Medulla oblongata (tissue), 1 donor: ENCODE measurements around the gene GPR65.

Experiments used
- DNase-seq: peaks from one replicate; pipeline ENCODE4 v3.0.0-alpha.2; 2015; ENCODE audit errors: extremely low spot score

GPR65 gene

DNA sequence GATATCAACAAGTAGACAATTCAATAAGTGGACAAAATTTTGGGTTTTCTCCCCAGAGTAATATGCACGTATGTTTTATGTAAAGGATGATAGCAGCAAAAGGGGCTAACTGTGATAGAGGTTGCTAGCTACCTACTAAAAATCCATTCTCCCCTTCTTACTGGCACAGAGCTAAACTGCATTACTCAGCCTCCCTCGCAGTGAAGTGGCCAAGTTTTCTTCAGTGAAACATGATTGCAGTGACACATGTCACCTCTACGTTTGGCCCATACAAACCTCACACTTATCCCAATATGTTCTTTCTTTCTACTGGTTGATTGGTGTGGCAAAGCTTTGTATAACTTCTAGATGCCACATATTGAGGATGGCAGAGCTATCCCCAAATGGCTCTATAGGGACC, 34.3 kb downstream of the GPR65 start:
- no peak for DNase-seq

GRCh38 chr14:88040146-88040545, 35.2 kb downstream of the GPR65 start:
- no peak for DNase-seq

DNA sequence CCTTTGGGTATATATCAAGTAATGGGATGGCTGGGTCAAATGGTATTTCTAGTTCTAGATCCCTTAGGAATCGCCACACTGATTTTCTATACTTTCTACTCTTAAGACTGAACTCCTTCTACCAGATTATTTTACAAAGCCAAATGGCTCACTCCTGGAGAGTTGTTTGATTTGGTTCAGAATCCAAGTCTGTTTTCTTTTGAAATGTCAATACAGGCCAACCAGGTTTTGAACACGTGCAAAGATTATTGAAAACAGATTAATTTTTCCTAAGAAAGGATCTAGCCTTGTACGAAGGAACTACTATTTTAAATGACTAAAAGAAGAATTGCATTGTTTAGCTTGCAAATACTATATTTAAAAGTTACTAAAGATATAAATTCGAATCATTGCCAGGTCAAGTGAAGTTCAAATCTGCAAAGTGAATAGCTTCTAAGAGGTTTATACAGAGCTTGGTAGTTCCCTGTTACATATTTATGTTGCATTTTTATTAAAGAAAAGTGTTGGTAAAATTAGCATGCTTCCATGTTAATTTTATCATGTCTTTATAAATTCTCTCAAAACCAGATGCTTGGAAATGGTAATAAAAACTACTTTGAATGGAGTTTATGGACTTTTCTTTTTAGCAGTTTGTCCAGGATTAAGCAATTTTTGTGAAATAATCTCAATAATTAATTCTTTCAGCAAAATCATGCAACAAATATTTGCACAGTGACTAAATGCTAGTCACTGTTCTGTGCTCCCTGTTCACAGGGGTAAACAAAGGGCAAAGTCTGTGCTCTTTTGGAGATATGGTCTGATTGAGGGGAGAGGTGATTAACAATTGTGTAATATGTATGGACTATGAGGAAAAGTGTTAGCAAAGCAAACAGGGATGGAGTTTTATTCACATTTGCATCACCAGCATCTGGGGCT, 38.9 kb downstream of the GPR65 start:
- no peak for DNase-seq

DNA sequence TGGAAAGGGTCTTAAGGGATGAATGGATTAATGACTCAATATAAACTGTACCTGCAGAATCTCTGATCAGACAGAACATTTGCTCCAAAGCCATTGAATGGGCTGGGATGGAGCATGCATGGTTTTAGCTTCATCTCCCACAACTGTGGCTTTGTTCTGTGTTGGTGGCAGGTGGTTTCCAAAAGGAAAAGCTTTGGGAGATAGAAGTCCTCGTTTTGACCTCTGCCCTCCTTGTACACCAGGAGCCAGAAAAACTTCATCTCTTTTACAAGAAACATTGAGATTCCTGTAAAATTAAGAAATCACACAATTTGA, 39.5 kb downstream of the GPR65 start:
- DNase-seq, result no peak

DNA sequence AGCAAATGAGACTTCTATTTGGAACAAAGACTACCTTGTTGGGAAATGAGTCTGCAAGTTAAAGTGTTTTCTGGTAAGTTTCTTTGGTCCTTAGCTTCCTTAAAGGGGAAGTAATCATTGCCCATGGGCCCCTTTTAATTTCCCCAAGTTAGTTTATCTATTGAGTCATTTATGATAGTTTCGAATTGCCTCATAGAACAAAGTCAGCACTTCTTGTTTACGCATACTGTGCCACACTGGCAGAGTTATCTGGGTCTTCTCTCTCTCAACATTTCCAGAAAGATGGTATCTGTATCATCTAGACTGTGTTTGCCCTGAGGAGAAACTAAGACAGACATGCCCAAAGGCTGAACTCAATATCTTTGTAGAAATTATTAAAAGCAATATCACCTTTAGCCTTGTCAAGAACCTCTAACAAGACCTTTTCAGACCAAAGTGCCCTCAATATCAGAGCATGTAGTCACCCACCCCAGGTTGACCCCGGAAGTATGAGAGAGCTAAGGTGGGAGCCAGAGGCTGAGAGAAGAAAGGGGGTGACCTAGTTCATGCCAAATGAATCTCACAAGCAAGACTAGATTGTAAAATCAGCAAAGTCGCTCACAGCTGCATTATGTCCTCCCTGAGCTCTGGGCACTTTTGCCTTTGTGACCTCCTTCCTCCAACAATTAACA, 40.0 kb downstream of the GPR65 start:
- DNase-seq, result peak; percentile 54

- DNase-seq, result peak; percentile 84
These were observed 40.8 kb downstream of the GPR65 start for GRCh38 chr14:88045705-88046104.

- no peak for DNase-seq
These were observed 43.4 kb downstream of the GPR65 start for GRCh38 chr14:88048351-88048750.

DNA sequence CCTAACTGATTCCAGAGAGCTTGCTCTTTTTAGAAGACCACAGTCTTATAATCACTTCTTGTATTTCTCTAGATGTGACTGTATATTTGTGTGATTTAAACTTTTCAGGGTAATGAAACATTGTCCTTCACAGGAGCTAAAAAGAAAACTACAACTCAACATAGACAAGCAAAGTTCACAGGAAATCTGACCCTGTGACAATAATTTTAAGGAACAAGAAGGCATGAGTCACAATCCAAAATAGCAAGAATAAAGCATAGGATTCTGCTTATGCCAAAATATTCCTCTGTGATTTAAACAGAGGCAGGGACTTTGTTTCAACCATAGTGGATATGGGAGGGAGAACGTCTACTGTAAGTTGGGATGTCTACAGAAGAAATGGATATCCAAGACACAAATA, 44.3 kb downstream of the GPR65 start:
- no peak for DNase-seq

- no peak for DNase-seq
These were observed 45.0 kb downstream of the GPR65 start for GRCh38 chr14:88049936-88050335.

DNA sequence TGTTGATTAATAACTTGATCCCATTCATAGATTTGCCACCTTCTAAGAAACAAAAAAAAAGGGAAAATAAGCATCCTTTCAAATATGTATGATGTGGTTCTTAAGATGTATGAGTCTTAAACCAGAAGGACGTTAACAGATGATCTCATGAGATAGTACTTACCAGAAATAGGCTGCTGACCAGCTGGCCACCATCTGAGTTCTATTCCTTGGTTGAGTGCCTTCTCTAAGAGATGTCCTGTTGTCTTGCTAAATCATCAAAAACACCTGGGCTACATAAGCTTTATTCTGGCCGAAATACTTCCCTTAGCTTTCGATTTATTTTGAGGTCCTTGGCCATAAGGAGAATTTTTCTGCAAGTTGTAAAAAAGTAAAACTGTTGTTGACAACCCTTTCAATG, 55.6 kb downstream of the GPR65 start:
- DNase-seq, result no peak

GRCh38 chr14:88063811-88064210, 58.9 kb downstream of the GPR65 start:
- no peak for DNase-seq
